ENCODE data around the gene ACOXL.
A peak's percentile ranks its signal among the peaks of the same experiment; 100 is the strongest.

Gene ACOXL

GRCh38 chr2:111127351-111127750 lies 395.0 kb downstream of the ACOXL start:
- peak overlapping the region; percentile 80; the same call in 1 of the 2 replicates for H3K4me2 ChIP-seq (ENCODE audit: low read length)
- H4K20me1 ChIP-seq (ENCODE audit: insufficient read depth, low read length), result peaks cover 9% of the 10 kb centered on the region; the same call in 1 of the 2 replicates
- TF ChIP-seq CTCF (IDR thresholded peaks at IDR 0.05; ENCODE audit: low read length), result no peak
- TF ChIP-seq EZH2 (IDR thresholded peaks at IDR 0.05; ENCODE audit: borderline replicate concordance, low read length), result no peak
- peaks cover 91% of the 10 kb centered on the region for H3K4me1 ChIP-seq (ENCODE audit: insufficient read depth, low read length, severe bottlenecking)
- no peak overlapping the region for H3K27ac ChIP-seq (ENCODE audit: low read depth, low read length, poor library complexity, severe bottlenecking)
- H3F3A ChIP-seq (ENCODE audit: insufficient read depth, low read length), result no peaks in the 10 kb centered on the region
- H3K9ac ChIP-seq (ENCODE audit: low read length), result no peak overlapping the region
- H3K4me3 ChIP-seq (ENCODE audit: low read depth, low read length, poor library complexity, severe bottlenecking), result peak overlapping the region; percentile 89
- H3K9me2 ChIP-seq (ENCODE audit: low read depth, low read length), result no peaks in the 10 kb centered on the region
- peaks cover 97% of the 10 kb centered on the region for H3K79me2 ChIP-seq (ENCODE audit: insufficient read depth, low read length)
- no peaks in the 10 kb centered on the region for H3K9me3 ChIP-seq (ENCODE audit: low read length)
- no peaks in the 10 kb centered on the region for H3K27me3 ChIP-seq (ENCODE audit: insufficient read depth, low read length)
- H3K36me3 ChIP-seq (ENCODE audit: insufficient read depth, low read length), result peaks cover 97% of the 10 kb centered on the region
- H2AFZ ChIP-seq (ENCODE audit: low read length), result no peak overlapping the region

- Histone ChIP-seq H3K4me2 (ENCODE audit: low read length) (peak overlapping the region; percentile 80; the same call in 1 of the 2 replicates), H3K9me3 (ENCODE audit: low read length) (no peaks in the 10 kb centered on the region), H4K20me1 (ENCODE audit: insufficient read depth, low read length) (peaks cover 9% of the 10 kb centered on the region), H3K27me3 (ENCODE audit: insufficient read depth, low read length) (no peaks in the 10 kb centered on the region), H3K4me3 (ENCODE audit: low read depth, low read length, poor library complexity, severe bottlenecking) (no peak overlapping the region), H3K4me1 (ENCODE audit: insufficient read depth, low read length, severe bottlenecking) (peaks cover 99% of the 10 kb centered on the region), H3K9me2 (ENCODE audit: low read depth, low read length) (no peaks in the 10 kb centered on the region), H3F3A (ENCODE audit: insufficient read depth, low read length) (no peaks in the 10 kb centered on the region), H3K36me3 (ENCODE audit: insufficient read depth, low read length) (peaks cover 99% of the 10 kb centered on the region), H2AFZ (ENCODE audit: low read length) (no peak overlapping the region), H3K27ac (ENCODE audit: low read depth, low read length, poor library complexity, severe bottlenecking) (no peak overlapping the region), H3K9ac (ENCODE audit: low read length) (no peak overlapping the region), H3K79me2 (ENCODE audit: insufficient read depth, low read length) (peaks cover 99% of the 10 kb centered on the region)
- no peak for TF ChIP-seq EZH2 (IDR thresholded peaks at IDR 0.05; ENCODE audit: borderline replicate concordance, low read length)
- TF ChIP-seq CTCF (IDR thresholded peaks at IDR 0.05; ENCODE audit: low read length), result no peak
These were observed 395.7 kb downstream of the ACOXL start for GRCh38 chr2:111128096-111128495.

- Histone ChIP-seq H3K4me2 (ENCODE audit: low read length) (peak overlapping the region; percentile 36; the same call in 1 of the 2 replicates), H3K79me2 (ENCODE audit: insufficient read depth, low read length) (peaks cover 99% of the 10 kb centered on the region), H3F3A (ENCODE audit: insufficient read depth, low read length) (0 out of 2 replicates have a peak, but pooled peaks cover 3% of the 10 kb centered on the region), H3K9ac (ENCODE audit: low read length) (no peak overlapping the region), H3K36me3 (ENCODE audit: insufficient read depth, low read length) (peaks cover 99% of the 10 kb centered on the region), H3K9me2 (ENCODE audit: low read depth, low read length) (no peaks in the 10 kb centered on the region), H3K9me3 (ENCODE audit: low read length) (no peaks in the 10 kb centered on the region), H3K4me1 (ENCODE audit: insufficient read depth, low read length, severe bottlenecking) (peaks cover 95% of the 10 kb centered on the region), H4K20me1 (ENCODE audit: insufficient read depth, low read length) (peaks cover 3% of the 10 kb centered on the region), H3K27me3 (ENCODE audit: insufficient read depth, low read length) (no peaks in the 10 kb centered on the region), H2AFZ (ENCODE audit: low read length) (no peak overlapping the region), H3K4me3 (ENCODE audit: low read depth, low read length, poor library complexity, severe bottlenecking) (peak overlapping the region; percentile 13), H3K27ac (ENCODE audit: low read depth, low read length, poor library complexity, severe bottlenecking) (peak overlapping the region; percentile 37)
- TF ChIP-seq CTCF (IDR thresholded peaks at IDR 0.05; ENCODE audit: low read length) (no peak), EZH2 (IDR thresholded peaks at IDR 0.05; ENCODE audit: borderline replicate concordance, low read length) (no peak)
These were observed 401.2 kb downstream of the ACOXL start for GRCh38 chr2:111133603-111134002.
